Posterior vena cava (tissue), 2 donors: ENCODE results near the gene SERPINA9. TPM values are rescaled to one million over a fixed set of nuclear protein-coding genes. Genes with fewer than 3 reads are reported as not detected.
"Not testable (repeated sequence)": the region's sequence is repeated elsewhere in the genome, so short reads cannot be mapped to it uniquely, and the experiment has no call there.

Source experiments
- DNase-seq: peaks from one replicate; pipeline ENCODE4 v3.0.0-alpha.2; 2020; ENCODE audit warnings: low spot score
- intact Hi-C, 2 donors: fragments of 100-400 bp; cut with DNase I; formaldehyde crosslinking; loops; one replicate each; pipeline versions ENCODE4 v1.14.1 to v1.14.2; 2022 to 2023
- total RNA-seq, 2 donors: library from RNA; stranded (reverse); fragmentation: NEBNext Ultra II Directional; extraction: Animal tissue kit (Norgen Biotek cat#: 25700); gene quantifications; one replicate each; pipeline ENCODE4 v1.2.1, GENCODE V29; 2021
- donor health status: DM: yes; HTN: yes; CAD: no.
- donor health status: DM: yes; HTN: yes; CAD: no.

Gene SERPINA9
- total RNA-seq, 2 donors from 2014 or later = not detected

DNA sequence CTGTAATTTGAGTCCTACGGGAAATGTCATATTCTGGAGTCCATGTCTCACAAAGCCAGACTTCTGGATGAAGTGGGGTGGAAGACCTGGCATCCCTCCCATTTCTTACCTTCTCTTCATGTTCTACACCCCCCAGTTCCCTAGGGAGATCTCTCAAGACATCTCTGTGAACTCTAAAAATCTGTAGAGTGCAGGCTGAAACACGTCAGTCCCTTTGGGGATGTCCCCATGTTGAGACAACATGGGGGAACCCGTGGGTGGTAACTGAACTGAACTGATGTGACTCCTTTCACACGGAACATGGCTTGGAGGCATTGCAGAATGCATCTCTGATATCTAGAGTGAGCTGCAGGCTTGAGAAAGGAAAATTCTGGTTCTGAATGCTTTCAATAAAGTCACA, 18.1 kb upstream of the SERPINA9 start:
- intact Hi-C loops = no loop called here
- no peak for DNase-seq

DNA sequence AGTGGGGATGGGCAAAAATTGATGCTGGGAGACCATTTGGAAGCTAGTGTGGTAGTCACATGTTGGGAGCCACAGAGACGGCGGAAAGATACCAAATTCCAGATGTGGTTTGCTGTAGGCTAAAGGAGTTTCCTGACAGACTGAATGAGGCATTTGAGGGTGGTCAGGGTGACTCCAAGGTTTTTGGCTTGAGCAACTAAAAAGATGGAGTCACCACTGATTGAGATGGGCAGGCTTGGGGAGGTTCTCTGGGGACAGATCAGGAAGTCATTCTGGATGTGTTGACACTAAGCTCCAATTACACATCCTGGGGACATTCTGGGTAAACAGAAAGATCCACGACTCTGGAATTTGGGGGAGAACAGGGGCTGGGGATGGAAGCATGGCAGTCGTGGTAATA, 15.5 kb upstream of the SERPINA9 start:
- no peak for DNase-seq
- intact Hi-C loops = no loop called here

DNA sequence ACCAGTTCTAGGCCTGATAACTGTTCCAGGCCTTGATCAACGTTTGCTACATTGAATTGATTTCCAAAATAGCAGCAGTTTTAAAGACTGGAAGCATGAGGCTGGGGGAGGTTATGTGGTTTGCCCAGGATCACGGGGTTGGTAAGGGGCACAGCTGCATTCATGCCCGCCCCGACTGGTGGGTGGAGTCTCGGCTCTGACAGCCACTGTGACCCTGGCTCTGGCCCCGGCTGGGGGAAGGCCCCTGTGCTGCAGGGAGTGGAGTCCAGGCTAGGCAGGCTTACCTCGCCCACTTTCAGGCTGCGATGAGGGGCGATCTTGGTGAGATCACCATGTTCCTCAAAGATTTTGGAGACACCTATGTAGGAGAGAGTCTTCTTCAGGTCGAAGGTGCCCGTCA, 13.3 kb upstream of the SERPINA9 start:
- intact Hi-C loops = no loop called here
- no peak for DNase-seq

DNA sequence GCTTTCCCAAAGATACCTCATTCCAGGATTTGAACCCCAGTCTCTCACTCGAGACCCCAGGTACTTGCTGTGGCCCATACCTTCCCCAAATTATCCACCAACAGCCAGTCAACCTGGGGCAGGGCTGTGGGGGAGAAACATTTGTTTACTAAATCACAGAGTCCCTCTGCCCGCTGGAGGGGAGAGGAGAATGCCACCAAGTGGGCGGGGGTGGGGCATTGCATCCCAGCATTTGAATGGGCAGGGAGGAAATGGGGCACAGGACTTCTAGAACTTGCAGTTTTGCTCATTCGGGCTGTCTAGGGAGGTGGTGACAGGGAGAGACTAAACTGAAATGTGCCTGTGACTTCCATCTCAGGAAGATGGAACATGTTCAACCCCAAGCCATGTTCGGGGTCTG, 10.9 kb upstream of the SERPINA9 start:
- no peak for DNase-seq
- intact Hi-C loops = no loop called here

DNA sequence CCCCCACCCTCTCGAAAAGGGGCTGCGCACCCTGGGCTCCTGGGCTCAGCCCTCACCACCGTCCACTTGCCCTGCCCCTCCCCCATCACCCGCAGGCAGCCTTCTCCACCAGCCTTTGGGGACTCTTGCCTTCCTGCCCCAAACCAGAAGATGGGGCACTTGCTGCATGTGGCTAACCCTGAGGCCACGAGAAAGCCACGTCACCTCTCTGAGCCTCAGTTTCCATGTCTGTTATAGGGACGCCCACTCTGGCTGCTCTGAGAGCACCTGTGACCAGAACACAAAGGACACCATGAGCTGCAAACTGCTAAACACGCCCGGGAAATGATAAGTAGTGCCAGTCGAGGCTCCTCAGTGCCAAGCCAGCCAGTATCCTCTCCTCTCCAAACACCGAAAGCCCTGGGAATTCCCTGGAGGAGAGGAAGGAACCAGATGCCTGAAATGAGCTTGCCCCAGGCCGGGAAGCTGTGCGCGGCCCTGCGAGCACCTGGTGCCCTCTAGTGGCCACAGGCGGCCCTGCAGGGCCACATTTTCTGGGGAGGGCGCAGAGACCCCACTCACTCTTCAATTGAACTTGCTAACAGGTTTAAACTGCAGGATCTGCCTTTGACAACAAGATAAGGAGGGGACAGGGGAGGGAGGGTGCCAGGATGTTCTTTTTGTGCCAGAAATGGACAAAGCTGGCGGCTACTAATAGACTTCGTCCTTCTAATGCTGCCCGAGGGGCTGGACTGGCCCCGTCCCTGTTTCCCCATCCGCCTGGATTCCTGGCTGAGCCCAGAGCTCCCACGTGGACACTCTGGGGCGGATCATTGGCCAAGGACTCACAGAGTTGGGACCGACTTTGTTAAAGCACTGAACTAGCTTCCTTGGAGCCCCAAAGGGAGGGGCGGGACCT, 10.2 kb upstream of the SERPINA9 start:
- intact Hi-C loops = no loop called here
- DNase-seq = peak; percentile 86

DNA sequence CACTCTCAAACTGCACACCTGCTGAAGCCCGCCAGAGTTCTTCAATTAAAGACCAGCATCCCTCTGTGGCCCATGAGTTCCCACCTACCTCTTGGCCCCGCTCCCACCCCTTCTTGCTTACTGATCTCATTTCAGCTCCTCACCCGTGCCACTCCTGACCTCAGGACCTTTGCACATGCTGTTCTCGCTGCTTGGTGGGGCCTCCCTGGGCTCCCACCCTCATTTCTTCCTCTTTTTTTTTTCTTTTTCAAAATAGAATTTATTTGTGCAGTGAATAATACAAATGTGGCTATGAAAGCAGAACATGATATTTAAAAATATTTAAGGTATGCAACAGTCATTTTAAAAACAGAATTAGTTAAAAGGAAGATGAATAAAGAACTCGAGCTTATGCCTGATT, 8.5 kb upstream of the SERPINA9 start:
- no peak for DNase-seq
- intact Hi-C loops = no loop called here

DNA sequence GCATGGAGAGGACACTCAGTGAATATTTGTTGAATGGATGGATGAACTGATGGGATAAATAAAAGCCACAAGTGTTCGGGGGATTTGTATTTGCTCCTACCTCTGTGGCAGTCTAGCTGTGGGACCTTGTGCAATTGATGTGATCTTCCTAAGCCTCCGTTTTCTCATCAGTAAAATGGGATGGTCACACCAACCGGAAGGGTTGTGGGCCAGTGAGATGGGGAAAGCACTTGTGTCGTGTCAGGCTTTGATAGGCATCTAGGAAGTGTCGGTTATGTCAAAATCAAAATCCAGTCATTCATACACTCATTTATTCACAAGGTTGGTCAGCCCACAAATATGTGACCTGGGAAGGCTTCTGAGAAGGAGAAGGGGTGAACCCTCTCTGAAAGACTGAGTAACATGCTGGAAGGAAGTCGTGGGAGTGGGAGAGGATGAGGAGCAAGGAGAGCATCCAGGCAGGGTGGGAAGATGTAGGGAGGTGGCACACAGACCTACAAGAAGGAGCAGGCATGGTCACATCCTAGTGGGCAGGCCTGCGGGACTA, 7.8 kb upstream of the SERPINA9 start:
- DNase-seq = no peak
- intact Hi-C loops = no loop called here

DNA sequence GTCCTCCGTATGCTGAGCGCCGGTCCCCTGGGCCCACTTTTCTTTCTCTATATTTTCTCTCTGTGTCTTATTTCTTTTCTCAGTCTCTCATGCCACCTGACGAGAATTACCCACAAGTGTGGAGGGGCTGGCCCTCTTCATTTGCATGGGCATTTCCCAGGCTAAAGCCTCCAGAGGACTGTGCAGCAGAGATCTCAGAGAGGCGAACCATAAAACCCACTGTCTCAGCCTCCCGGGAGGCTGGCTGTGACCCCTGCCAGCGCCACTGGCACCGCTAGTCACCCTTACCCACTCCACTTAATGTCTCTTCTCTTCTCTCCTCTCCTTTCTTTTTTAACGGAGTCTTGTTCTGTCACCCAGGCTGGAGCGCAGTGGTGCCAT, 7.1 kb upstream of the SERPINA9 start:
- intact Hi-C loops = no loop called here
- no peak for DNase-seq

DNA sequence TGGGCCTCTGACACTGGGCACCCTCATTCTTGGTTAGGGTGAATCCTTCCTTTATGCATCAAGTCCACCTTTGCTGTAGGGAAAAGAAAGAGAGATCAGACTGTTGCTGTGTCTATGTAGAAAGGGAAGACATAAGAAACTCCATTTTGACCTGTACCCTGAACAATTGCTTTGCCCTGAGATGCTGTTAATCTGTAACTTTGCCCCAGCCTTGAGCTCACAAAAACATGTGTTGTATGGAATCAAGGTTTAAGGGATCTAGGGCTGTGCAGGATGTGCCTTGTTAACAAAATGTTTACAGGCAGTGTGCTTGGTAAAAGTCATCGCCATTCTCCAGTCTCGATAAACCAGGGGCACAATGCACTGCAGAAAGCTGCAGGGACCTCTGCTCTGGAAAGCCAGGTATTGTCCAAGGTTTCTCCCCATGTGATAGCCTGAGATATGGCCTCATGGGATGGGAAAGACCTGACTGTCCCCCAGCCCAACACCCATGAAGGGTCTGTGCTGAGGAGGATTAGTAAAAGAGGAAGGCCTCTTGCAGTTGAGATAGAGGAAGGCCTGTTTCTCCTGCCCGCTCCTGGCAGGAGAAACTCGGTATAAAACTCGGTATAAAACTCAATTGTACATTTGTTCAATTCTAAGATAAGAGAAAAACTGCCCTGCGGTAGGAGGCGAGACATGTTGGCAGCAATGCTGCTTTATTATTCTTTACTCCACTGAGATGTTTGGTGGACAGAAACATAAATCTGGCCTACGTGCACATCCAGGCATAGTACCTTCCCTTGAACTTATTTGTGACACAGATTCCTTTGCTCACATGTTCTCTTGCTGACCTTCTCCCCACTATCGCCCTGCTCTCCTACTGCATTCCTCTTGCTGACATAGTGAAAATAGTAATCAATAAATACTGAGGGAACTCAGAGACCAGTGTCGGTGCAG, 6.4 kb upstream of the SERPINA9 start:
- intact Hi-C loops, DNase-seq: not testable (repeated sequence)

DNA sequence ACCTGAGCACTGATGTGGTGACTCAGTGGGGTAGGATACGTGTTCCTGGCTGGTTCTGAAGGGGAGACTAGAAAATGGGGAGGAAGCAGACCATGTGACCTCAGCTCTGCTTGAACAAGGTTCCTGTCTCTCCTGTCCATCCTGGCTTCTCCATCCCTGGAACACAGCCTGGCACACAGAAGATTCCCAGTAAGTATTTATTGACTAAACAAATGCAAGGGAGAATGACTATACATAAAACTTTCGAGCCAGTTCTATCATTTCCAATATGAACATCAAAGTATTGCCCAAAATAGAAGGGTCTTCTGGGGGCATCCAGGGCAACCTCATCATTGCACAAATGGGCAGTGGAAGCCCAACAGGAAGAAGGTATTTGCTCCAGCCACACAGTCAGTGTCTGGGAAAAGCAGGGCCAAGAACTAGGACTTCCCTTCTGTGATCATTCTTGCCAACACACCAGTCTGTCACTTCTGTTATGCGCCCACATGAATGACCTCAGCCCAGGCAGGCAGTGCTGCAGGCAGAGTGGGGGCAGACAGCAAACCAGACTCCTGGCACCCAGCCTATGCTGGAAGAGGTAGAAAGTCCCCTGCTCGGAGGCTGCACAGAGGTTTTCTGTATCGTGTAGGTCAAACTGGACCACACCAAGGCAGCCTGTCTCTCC, 5.6 kb upstream of the SERPINA9 start:
- DNase-seq = no peak
- intact Hi-C loops = no loop called here

DNA sequence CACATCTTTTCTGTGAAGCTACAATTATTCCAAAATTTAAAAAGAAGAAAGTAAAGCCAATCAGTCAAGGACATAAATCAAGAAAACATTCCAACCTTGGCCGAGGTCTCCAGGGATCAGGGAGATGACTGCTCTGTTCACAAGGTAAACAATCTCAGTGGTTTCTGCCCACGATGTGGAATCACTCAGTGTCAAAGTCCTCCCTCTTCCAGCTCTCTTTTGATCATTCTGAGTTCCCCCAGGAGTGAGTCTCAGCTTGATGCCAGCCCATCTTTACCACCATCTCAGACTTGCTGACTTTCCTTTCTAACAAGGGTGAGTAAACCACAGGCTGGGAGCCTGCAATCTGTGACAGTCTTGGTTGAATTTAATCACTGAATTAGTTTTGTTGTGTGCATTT, 4.8 kb upstream of the SERPINA9 start:
- DNase-seq = no peak
- intact Hi-C loops = no loop called here

DNA sequence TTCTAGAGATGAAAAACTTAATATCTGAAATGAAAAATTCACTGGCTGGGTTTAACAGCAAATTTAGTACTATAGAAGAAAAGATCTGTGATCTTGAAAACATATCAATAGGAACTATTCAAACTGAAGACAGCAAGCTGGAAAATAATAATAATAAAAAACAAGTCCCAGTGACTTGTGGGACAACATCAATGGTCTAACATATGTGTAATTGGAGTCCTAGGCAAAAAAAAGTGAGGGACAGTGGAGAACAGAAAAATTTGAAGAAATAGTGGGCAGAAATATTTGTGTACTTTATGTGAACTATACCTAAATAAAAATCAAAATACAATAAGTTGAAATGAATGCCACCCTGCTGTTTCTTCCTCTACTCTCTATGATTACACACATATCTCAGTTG, 2.4 kb upstream of the SERPINA9 start:
- intact Hi-C loops = no loop called here
- no peak for DNase-seq

DNA sequence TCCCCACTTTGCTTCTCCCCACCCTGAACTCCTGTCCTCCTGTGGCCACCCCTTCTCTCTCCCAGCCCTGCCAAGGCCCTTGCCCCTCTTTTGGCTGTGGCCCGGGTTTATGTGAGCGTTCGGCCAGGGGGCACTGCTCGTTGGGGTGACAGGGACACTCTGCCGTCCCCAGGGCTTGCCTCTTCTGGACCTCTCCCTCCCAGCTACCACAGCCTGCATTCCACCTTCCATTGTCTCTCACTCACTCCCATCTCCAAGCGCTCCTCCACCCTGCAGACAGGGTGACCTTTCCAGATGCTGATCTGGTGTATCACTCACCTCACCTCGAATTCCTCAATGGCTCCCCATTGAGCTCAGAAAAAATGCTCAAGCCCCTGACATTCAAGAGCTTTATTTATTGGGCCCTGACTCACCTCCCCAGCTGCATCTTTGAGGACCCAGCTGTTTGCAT, 1.4 kb downstream of the SERPINA9 start:
- no peak for DNase-seq
- intact Hi-C loops = no loop called here

DNA sequence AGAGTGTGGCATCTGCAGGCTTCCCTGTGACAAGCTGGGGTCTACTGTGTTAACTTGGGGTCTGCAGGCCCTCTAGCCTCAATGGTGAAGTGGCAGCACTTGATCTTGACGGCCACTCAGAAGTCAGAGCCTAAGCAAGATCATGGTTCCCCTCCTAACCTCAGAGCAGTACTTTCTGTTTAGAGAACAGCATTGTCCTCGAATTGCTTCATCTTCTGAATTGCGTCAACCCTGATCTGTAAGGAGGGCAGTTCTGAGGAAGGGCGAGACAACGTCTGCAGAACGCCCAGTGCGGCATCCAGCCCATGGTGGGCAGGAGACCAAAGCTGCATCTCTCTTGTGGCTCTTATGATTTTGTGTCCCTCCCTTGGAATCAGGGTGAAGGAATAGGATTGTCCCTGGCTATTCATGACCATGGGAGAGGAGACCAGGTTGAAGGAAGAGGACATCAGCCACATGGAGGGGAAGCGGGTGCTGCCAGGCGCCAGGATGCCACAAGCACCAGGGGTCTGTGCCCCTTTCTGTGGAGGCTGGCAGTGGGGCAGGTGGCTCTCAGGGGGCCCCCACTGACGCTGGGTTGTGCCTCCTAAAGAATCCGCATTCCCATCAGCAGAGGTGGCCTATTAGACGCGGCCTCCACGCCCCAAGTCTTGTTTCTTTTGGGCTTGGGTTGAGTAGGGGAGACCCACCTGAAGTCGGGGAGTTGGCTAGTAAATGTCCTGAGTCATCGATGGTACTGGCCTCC, 2.2 kb downstream of the SERPINA9 start:
- intact Hi-C loops = no loop called here
- DNase-seq = no peak

DNA sequence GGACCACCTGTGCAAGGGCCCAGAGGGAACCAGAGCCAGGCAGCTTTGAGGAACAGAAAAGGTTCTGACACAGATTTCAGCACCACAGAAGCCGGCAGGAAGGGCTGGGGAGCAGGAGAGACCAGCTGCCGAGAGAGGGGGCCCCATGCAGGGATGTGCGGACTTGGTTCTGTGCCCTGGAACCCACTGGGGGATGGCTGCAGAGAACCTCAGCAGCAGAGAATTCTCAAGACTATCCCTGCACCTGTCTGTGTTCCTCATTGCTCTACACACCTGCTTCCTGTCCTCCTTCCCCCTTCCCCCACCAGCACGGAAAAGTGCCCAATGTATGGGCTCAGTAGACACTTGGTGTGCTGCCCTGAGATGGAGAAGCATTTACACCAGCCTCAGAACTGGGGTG, 3.2 kb downstream of the SERPINA9 start:
- intact Hi-C loops = no loop called here
- no peak for DNase-seq

DNA sequence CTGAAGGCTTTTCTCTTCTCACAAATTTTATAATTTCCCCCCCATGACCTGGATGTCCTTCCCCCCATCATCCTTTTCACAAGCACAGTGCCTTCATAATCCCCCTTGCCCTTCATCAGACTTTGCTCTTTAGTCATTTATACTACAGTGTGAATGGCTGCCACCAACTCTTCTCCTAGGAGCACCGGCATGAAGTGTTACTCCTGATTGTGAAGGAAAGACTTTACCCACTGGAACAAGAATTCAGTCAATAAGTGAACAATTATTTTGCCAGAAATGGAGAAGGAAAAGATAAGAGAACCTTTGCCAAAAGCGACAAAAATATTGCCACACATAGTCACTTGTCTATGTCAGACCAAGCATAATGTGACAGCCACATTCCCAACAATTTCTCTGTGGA, 5.0 kb downstream of the SERPINA9 start:
- intact Hi-C loops = no loop called here
- DNase-seq = no peak

DNA sequence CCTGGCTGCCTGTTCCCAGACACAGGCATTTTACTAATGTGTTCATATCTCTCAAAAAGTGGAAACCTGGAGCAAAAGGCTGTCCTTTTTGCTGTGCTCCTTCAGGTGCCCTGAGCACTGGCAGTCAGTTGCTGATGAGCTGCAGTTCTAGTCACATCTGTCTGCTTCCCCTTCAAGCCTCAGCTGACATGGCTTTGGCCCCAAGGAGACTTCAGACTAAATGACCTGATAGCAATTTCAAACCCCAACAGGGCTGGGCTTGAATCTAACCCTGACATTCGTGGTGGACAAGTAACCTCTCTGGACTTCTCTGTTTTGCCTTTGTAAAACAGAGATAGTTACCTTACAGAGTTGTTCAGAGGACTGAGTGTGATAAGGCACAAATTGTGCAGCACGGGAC, 5.7 kb downstream of the SERPINA9 start:
- intact Hi-C loops = no loop called here
- DNase-seq = no peak

DNA sequence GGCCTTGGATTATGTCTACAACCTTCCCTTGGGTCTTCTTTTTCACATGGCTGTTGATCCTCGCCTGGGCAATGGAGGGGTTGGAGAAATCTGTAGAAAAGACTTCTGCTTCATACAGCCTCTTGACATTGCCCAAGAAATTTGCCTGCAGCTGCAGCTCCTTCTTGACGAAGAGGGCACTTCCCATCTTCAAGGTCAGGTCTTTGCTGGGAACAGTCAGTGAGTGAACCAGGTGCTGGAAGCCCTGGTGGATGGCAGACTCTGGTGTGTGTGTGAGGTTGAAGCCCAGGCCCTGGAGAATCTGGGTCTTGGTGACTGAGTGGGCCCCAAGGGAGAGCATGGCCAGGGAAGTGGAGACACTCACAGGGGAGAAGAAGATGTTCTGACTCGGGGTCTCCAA, 6.7 kb downstream of the SERPINA9 start:
- intact Hi-C loops = no loop called here
- DNase-seq = no peak
